Measurements from ENCODE around the gene GPRC5B. TPM values are rescaled to one million over a fixed set of nuclear protein-coding genes. Genes with fewer than 3 reads are reported as not detected.

The GPRC5B gene
- total RNA-seq, 1 experiment from 2014 or later, result 137 TPM

DNA sequence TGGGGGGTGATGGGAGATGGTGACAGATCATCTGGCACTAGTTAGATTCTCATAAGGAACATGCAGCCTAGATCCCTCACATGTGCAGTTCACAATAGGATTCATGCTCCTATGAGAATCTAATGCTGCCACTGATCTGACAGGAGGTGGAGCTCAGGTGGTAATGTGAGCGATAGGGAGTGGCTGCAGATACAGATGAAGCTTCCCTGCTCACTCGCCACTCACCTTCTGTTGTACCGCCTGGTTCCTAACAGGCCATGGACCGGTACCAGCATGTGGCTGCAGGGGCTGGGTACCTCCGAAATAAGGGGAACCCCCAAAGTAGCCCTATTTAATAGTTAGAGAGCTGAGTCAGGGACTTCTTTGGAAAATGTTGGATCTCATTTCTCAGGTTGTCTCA, 60.4 kb downstream of the GPRC5B start:
- Histone ChIP-seq H4K5ac (ENCODE audit: insufficient read length, low read depth, low read length) (no peak overlapping the region), H2BK5ac (ENCODE audit: insufficient read length, low read length) (no peak overlapping the region), H3K9me3 (ENCODE audit: control insufficient read depth, low read depth, low read length) (no peaks in the 10 kb centered on the region), H3K14ac (ENCODE audit: insufficient read depth, low read length) (no peak overlapping the region), H2BK15ac (ENCODE audit: low read depth, low read length) (no peak overlapping the region), H3T11ph (ENCODE audit: low read length) (no peak overlapping the region), H3K27me3 (ENCODE audit: insufficient read depth, low read length) (no peaks in the 10 kb centered on the region), H3K27ac (ENCODE audit: insufficient read length, low read depth, low read length) (no peak overlapping the region), H2BK120ac (ENCODE audit: low read depth, low read length, poor library complexity, severe bottlenecking) (no peak overlapping the region), H2BK20ac (ENCODE audit: low read depth, low read length, poor library complexity, severe bottlenecking) (no peak overlapping the region), H2AFZ (ENCODE audit: low read length) (no peak overlapping the region), H4K8ac (replicated peaks; ENCODE audit: insufficient read length, low read depth, low read length) (no peak overlapping the region), H3K9ac (ENCODE audit: extremely low read depth, insufficient read length, low read length) (no peak overlapping the region), H3K23me2 (ENCODE audit: insufficient read length, low read depth, low read length, poor library complexity, severe bottlenecking) (no peaks in the 10 kb centered on the region), H3K79me2 (ENCODE audit: insufficient read depth, low read length) (no peaks in the 10 kb centered on the region), H3K56ac (ENCODE audit: insufficient read length, low read depth, low read length) (no peak overlapping the region), H3K4me2 (ENCODE audit: insufficient read depth, insufficient read length, low read length) (no peak overlapping the region), H3K4ac (ENCODE audit: low read depth, low read length) (no peak overlapping the region), H2BK12ac (ENCODE audit: insufficient read length, low read depth, low read length) (no peak overlapping the region), H3K4me1 (ENCODE audit: insufficient read depth, low read length) (no peaks in the 10 kb centered on the region), H3K18ac (ENCODE audit: insufficient read length, low read depth, low read length) (no peak overlapping the region), H3K79me1 (ENCODE audit: insufficient read depth, low read depth, low read length, poor library complexity, severe bottlenecking) (no peaks in the 10 kb centered on the region), H2AK5ac (ENCODE audit: insufficient read length, low read length) (no peak overlapping the region), H4K20me1 (ENCODE audit: control insufficient read depth, insufficient read depth, insufficient read length) (no peaks in the 10 kb centered on the region), H4K91ac (ENCODE audit: insufficient read length, low read depth, low read length) (no peak overlapping the region), H3K23ac (ENCODE audit: insufficient read length, low read depth, low read length) (no peak overlapping the region)
- no CpG with 5 or more reads among the region's 5 CpGs for WGBS (ENCODE audit: extremely low coverage, insufficient read length, low lambda C conversion rate)
- TF ChIP-seq, protein P1, sequence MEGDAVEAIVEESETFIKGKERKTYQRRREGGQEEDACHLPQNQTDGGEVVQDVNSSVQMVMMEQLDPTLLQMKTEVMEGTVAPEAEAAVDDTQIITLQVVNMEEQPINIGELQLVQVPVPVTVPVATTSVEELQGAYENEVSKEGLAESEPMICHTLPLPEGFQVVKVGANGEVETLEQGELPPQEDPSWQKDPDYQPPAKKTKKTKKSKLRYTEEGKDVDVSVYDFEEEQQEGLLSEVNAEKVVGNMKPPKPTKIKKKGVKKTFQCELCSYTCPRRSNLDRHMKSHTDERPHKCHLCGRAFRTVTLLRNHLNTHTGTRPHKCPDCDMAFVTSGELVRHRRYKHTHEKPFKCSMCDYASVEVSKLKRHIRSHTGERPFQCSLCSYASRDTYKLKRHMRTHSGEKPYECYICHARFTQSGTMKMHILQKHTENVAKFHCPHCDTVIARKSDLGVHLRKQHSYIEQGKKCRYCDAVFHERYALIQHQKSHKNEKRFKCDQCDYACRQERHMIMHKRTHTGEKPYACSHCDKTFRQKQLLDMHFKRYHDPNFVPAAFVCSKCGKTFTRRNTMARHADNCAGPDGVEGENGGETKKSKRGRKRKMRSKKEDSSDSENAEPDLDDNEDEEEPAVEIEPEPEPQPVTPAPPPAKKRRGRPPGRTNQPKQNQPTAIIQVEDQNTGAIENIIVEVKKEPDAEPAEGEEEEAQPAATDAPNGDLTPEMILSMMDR (conservative IDR thresholded peaks at IDR 0.05), result no peak
- Mint-ChIP-seq H3K27me3 (ENCODE audit: low read depth) (no peaks in the 10 kb centered on the region), H3K4me3 (no peak overlapping the region), H3K27ac (no peak overlapping the region), H3K4me1 (0 out of 4 replicates have a peak, but pooled peaks cover 0 to 3% of the 10 kb centered on the region in 2 experiments), H3K36me3 (ENCODE audit: insufficient read depth in 1 of 3, low read depth in 3 of 3) (peaks cover 0 to 2% (median 0%) of the 10 kb centered on the region in 3 experiments; a peak in 1 of 7 replicates), H3K9me3 (no peaks in the 10 kb centered on the region)
- no peak for DNase-seq

All from H9 (cell line).